K562 (cell line): Measurements from ENCODE around the gene KSR2. TPM values are rescaled to one million over a fixed set of nuclear protein-coding genes. Genes with fewer than 3 reads are reported as not detected.
A peak's percentile ranks its signal among the peaks of the same experiment; 100 is the strongest.

Experiments
- ATAC-seq: fragments of 200-7000 bp; cut with Tn5 transposase; 3 replicates; pipeline ENCODE4 v1.9.1; 2020; ENCODE audit warnings: moderate library complexity
- BruUV-seq: library from RNA; stranded (reverse); fragments of 400-500 nt; replicated peaks from 2 replicates; lab custom pipeline; 2021; lab: Mats Ljungman, UMichigan
- CTCF ChIA-PET: fragments of 300-600 bp; formaldehyde crosslinking; extraction: SDS; loops from one replicate; lab custom pipeline; 2021; ENCODE audit warnings: low intra/inter-chr PET ratio; lab: Yijun Ruan, JAX
- POLR2A ChIA-PET: fragments of 300-600, 350-650 bp; sonication (Branson Sonifier 250); formaldehyde crosslinking; extraction: SDS; loops from one replicate; lab custom pipeline; 2021; ENCODE audit warnings: antibody characterized with exemption, inconsistent platforms; lab: Yijun Ruan, JAX
- DNase-seq, 4 experiments: peaks; one replicate each; pipeline versions ENCODE4 v3.0.0 to v3.0.0-alpha.2; 2011 to 2018; ENCODE audit warnings: low spot score in 3 of 4, mixed read lengths in 3 of 4; ENCODE audit errors: extremely low read depth in 1 of 4
- FAIRE-seq: peaks from 2 replicates; lab custom pipeline; 2011; peaks lifted over from hg19 to GRCh38; lab: Jason Lieb, UNC
- H2AFZ ChIP-seq: 2 replicates; pipeline ENCODE4 v1.6.0; 2011; ENCODE audit warnings: low read depth, low read length, control low read depth, inconsistent platforms
- H3K27ac ChIP-seq: fragments of 200-600 bp; 3 replicates; pipeline ENCODE4 v1.8.0; 2011; ENCODE audit warnings: low read depth, mild to moderate bottlenecking, control low read depth, inconsistent platforms, low read length, moderate library complexity, mixed read lengths; ENCODE audit errors: extremely low read depth
- H3K27me3 ChIP-seq, 2 experiments: fragments of 300-600 bp in 1 of 2; 2 replicates in 1 of 2; 3 replicates in 1 of 2; pipeline versions ENCODE4 v1.6.0 to v1.8.0; 2011; ENCODE audit warnings: inconsistent platforms in 2 of 2, low read length in 2 of 2, mild to moderate bottlenecking in 1 of 2, mixed read lengths in 1 of 2, moderate library complexity in 1 of 2; ENCODE audit not compliant: control insufficient read depth in 2 of 2, insufficient read depth in 2 of 2
- H3K36me3 ChIP-seq: fragments of 300-600 bp; 3 replicates; pipeline ENCODE4 v1.8.0; 2011; ENCODE audit warnings: mild to moderate bottlenecking, low read length, inconsistent platforms; ENCODE audit not compliant: control insufficient read depth, insufficient read depth
- H3K4me1 ChIP-seq, 2 experiments: fragments of 200-600 bp in 1 of 2; replicated peaks in 1 of 2; 2 replicates in 1 of 2; 3 replicates in 1 of 2; pipeline versions ENCODE4 v1.5.1 to v1.8.0; 2011; ENCODE audit warnings: inconsistent platforms in 2 of 2, low read length in 2 of 2, mild to moderate bottlenecking in 1 of 2, mixed read lengths in 1 of 2, moderate library complexity in 1 of 2; ENCODE audit not compliant: control insufficient read depth in 2 of 2, insufficient read depth in 2 of 2
- H3K4me2 ChIP-seq: 2 replicates; pipeline ENCODE4 v1.6.1; 2011; ENCODE audit warnings: low read length, control low read depth, inconsistent platforms, mixed read lengths; ENCODE audit not compliant: insufficient read depth
- H3K4me3 ChIP-seq: fragments of 200-600 bp; sonication (generic), shearing (Covaris generic); 2 replicates; pipeline ENCODE4 v1.5.1; 2016; ENCODE audit warnings: control low read depth, inconsistent platforms
- H3K79me2 ChIP-seq: fragments of 200-600 bp; 3 replicates; pipeline ENCODE4 v1.8.0; 2011; ENCODE audit warnings: low read length, inconsistent platforms; ENCODE audit not compliant: control insufficient read depth, insufficient read depth
- H3K9ac ChIP-seq, 2 experiments: 2 replicates each; pipeline versions ENCODE4 v1.6.0 to v1.6.1; 2011; ENCODE audit warnings: low read depth in 2 of 2, low read length in 2 of 2, control low read depth in 1 of 2, inconsistent platforms in 1 of 2, mild to moderate bottlenecking in 1 of 2, mixed read lengths in 1 of 2; ENCODE audit not compliant: insufficient read depth in 1 of 2
- H3K9me1 ChIP-seq: one replicate; pipeline ENCODE4 v1.6.0; 2011; ENCODE audit warnings: inconsistent platforms, mild to moderate bottlenecking, low read length, moderate library complexity; ENCODE audit not compliant: control insufficient read depth, insufficient read depth
- H3K9me3 ChIP-seq: replicated peaks from 2 replicates; pipeline ENCODE4 v1.5.1; 2011; ENCODE audit warnings: low read depth, low read length, inconsistent platforms; ENCODE audit not compliant: control insufficient read depth, insufficient read depth
- H4K20me1 ChIP-seq: replicated peaks from 2 replicates; pipeline ENCODE4 v1.6.1; 2011; ENCODE audit warnings: low read length, inconsistent platforms, mixed read lengths; ENCODE audit not compliant: control insufficient read depth, insufficient read depth
- CTCF ChIP-seq, 3 experiments: IDR thresholded peaks in 2 of 3; conservative IDR thresholded peaks in 1 of 3; 2 replicates each; pipeline ENCODE4 v1.5.1; 2011 to 2012; ENCODE audit warnings: low read length in 3 of 3, mild to moderate bottlenecking in 3 of 3, control low read depth in 2 of 3, improper control_type of control experiment in 1 of 3, inconsistent platforms in 1 of 3, low read depth in 1 of 3, mixed read lengths in 1 of 3, moderate library complexity in 1 of 3; ENCODE audit not compliant: insufficient read depth in 2 of 3
- MEF2D ChIP-seq: conservative IDR thresholded peaks from 2 replicates; pipeline ENCODE4 v1.6.1; 2016; ENCODE audit warnings: low read depth, missing genetic modification characterization, missing compliant biosample characterization
- THAP12 ChIP-seq: fragments of 250-450 bp; sonication (Bioruptor Pico); IDR thresholded peaks from 2 replicates; pipeline ENCODE4 v1.9.0; 2021; ENCODE audit warnings: mild to moderate bottlenecking, inconsistent platforms
- ZBED1 ChIP-seq: IDR thresholded peaks from 2 replicates; pipeline ENCODE4 v1.6.1; 2014
- WGBS: fragments of 100-300 bp; shearing (Covaris generic); methylation state at CpG from one replicate; pipeline ENCODE4 v1.1.6; 2016; ENCODE audit warnings: low coverage, mixed read lengths; ENCODE audit not compliant: insufficient coverage; ENCODE audit errors: missing lambda C conversion rate; 5-methylcytosine and 5-hydroxymethylcytosine counted together
- in situ Hi-C: fragments of 300-500 bp; cut with MboI; formaldehyde crosslinking; loops from 4 replicates; pipeline ENCODE4 v1.15.0; 2018; ENCODE audit warnings: inconsistent platforms, mixed read lengths
- intact Hi-C: fragments of 100-400 bp; cut with micrococcal nuclease; formaldehyde crosslinking; loops from 2 replicates; pipeline ENCODE4 v1.14.2; 2022
- polyA plus RNA-seq, 8 experiments: library from polyadenylated mRNA; depleted of rRNA in 4 of 8; stranded (reverse) in 5 of 8; unstranded in 3 of 8; fragments of >200 nt; fragmentation: Nextera tagmentation in 2 of 8; fragmentation: Illumina TruSeq in 1 of 8; extraction: Ambion mirVana in 2 of 8; extraction: Trizol in 1 of 8; gene quantifications; 2 replicates each; pipeline versions ENCODE4 v1.2.1 to v1.2.3, GENCODE V29; 2011 to 2014; ENCODE audit warnings: inconsistent platforms in 1 of 8, missing spikeins in 1 of 8
- total RNA-seq, 7 experiments: library from RNA; depleted of rRNA in 6 of 7; stranded (reverse); fragments of >200 nt in 6 of 7; fragmentation: Illumina TruSeq in 2 of 7; extraction: Trizol in 2 of 7; gene quantifications; 2 replicates each; pipeline versions ENCODE4 v1.2.1 to v1.2.3, GENCODE V29; 2011 to 2021; ENCODE audit warnings: low replicate concordance in 1 of 7
- TF ChIP-seq, protein P1 (sequence below): sonication (generic); IDR thresholded peaks from 2 replicates; pipeline ENCODE4 v1.6.1; 2016

Gene KSR2
- total and polyA plus RNA-seq, 9 of the 15 experiments (the other 6 are each of a cell fraction or from before 2014, with no cell fraction given): not detected

DNA sequence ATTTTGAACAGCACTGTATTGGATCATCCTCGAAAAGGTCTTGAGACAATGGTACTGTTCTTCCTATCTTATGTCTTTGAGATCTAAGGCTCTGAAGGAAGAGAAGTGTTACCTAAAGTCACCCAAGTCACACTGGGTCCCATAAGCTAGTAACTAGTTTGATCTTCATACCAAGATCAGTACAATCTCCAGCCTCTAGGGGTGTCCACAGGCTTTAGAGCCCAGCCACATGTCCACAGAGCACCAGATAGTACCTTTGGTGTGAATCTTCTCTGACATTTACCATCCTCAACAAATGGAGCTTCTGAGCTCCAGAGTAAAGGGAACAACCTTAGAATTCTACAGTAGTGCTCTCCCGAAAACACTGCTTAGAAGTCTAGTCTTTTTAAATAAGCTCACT lies 78.7 kb downstream of the KSR2 start:
- H2AFZ ChIP-seq: no peak overlapping the region
- ChIA-PET CTCF (no interaction called here), POLR2A (no interaction called here)
- H3K9me3 ChIP-seq: no peaks in the 10 kb centered on the region
- H3K36me3 ChIP-seq: no peaks in the 10 kb centered on the region
- DNase-seq: peak in 3 of 4 experiments; percentile 8 to 26 (median 22)
- no TSS peak for BruUV-seq
- H3K79me2 ChIP-seq: no peaks in the 10 kb centered on the region
- ATAC-seq: peak; percentile 87
- H3K4me2 ChIP-seq: no peak overlapping the region
- intact Hi-C loops (no loop called here), in situ Hi-C loops (no loop called here)
- 0% methylated on average over 2 of the region's 2 CpGs for WGBS
- no peak overlapping the region for H3K4me3 ChIP-seq
- H3K27me3 ChIP-seq: peaks cover 0 to 1% of the 10 kb centered on the region in 2 experiments; a peak in 2 of 5 replicates
- no peak overlapping the region for H3K27ac ChIP-seq
- H3K4me1 ChIP-seq: no peaks in the 10 kb centered on the region
- no peak overlapping the region for H3K9ac ChIP-seq
- TF ChIP-seq MEF2D (tag) (no peak), CTCF (IDR thresholded peaks at IDR 0.05 in 2 of 3, conservative IDR thresholded peaks at IDR 0.05 in 1 of 3; ENCODE audit: insufficient read depth in 2 of 3, low read depth in 1 of 3, low read length in 3 of 3) (peak; percentile 25 to 32 (median 26); a peak in 1 of 6 replicates), ZBED1 (no peak), THAP12 (CRISPR knock-in tag) (no peak)
- TF ChIP-seq, protein P1, sequence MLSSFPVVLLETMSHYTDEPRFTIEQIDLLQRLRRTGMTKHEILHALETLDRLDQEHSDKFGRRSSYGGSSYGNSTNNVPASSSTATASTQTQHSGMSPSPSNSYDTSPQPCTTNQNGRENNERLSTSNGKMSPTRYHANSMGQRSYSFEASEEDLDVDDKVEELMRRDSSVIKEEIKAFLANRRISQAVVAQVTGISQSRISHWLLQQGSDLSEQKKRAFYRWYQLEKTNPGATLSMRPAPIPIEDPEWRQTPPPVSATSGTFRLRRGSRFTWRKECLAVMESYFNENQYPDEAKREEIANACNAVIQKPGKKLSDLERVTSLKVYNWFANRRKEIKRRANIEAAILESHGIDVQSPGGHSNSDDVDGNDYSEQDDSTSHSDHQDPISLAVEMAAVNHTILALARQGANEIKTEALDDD: peak; percentile 44; the same call in 1 of the 2 replicates
- H4K20me1 ChIP-seq: no peaks in the 10 kb centered on the region
- FAIRE-seq: peak; percentile 63
- peaks cover under 1% of the 10 kb centered on the region for H3K9me1 ChIP-seq
